CD8-positive, alpha-beta memory T cell (primary cell): ENCODE measurements around the gene PSMB8. TPM values are rescaled to one million over a fixed set of nuclear protein-coding genes. Genes with fewer than 3 reads are reported as not detected.
A peak's percentile ranks its signal among the peaks of the same experiment; 100 is the strongest.

Experiments used
- CTCF ChIA-PET: fragments of 350-600 bp; sonication (Branson Sonifier 250); formaldehyde crosslinking; loops from one replicate; lab custom pipeline; 2021; ENCODE audit warnings: antibody characterized with exemption; lab: Charles Lee
- POLR2A ChIA-PET: fragments of 350-600 bp; sonication (Branson Sonifier 250); formaldehyde crosslinking; loops from one replicate; lab custom pipeline; 2021; ENCODE audit warnings: antibody characterized with exemption; lab: Charles Lee
- DNase-seq, 5 donors: peaks; one replicate each; pipeline versions ENCODE4 v3.0.0 to v3.0.0-alpha.2; 2020 to 2022; ENCODE audit warnings: mixed read lengths in 1 of 5
- H3K27ac ChIP-seq: one replicate; pipeline ENCODE4 v1.7.0; 2013; ENCODE audit warnings: low read depth, mild to moderate bottlenecking, low read length, moderate library complexity
- H3K27me3 ChIP-seq: 2 replicates; pipeline ENCODE4 v1.7.0; 2013; ENCODE audit warnings: low read length, mild to moderate bottlenecking; ENCODE audit not compliant: insufficient read depth, poor library complexity, severe bottlenecking
- H3K36me3 ChIP-seq: 2 replicates; pipeline ENCODE4 v1.7.0; 2013; ENCODE audit warnings: mild to moderate bottlenecking, low read length, moderate library complexity; ENCODE audit not compliant: insufficient read depth
- H3K4me1 ChIP-seq: 2 replicates; pipeline ENCODE4 v1.7.0; 2013; ENCODE audit warnings: mild to moderate bottlenecking, low read length, moderate library complexity; ENCODE audit not compliant: insufficient read depth
- H3K4me3 ChIP-seq: 2 replicates; pipeline ENCODE4 v1.7.0; 2013; ENCODE audit warnings: mild to moderate bottlenecking, low read length
- H3K9me3 ChIP-seq: 2 replicates; pipeline ENCODE4 v1.7.0; 2013; ENCODE audit warnings: mild to moderate bottlenecking, low read length
- H3K27ac Mint-ChIP-seq, 8 donors: one replicate each; pipeline ENCODE4 v1.8.0; 2020 to 2021; ENCODE audit warnings: mixed read lengths in 8 of 8, mild to moderate bottlenecking in 6 of 8, inconsistent platforms in 3 of 8, moderate library complexity in 3 of 8
- H3K27me3 Mint-ChIP-seq, 2 donors: one replicate each; pipeline ENCODE4 v1.8.0; 2020 to 2021; ENCODE audit warnings: mixed read lengths in 2 of 2, mild to moderate bottlenecking in 1 of 2, moderate library complexity in 1 of 2
- H3K36me3 Mint-ChIP-seq, 3 donors: one replicate each; pipeline ENCODE4 v1.8.0; 2020 to 2021; ENCODE audit warnings: mixed read lengths in 3 of 3, inconsistent platforms in 1 of 3, mild to moderate bottlenecking in 1 of 3
- H3K4me1 Mint-ChIP-seq, 3 donors: one replicate each; pipeline ENCODE4 v1.8.0; 2020 to 2021; ENCODE audit warnings: mixed read lengths in 3 of 3, inconsistent platforms in 1 of 3, mild to moderate bottlenecking in 1 of 3
- H3K4me3 Mint-ChIP-seq, 7 donors: one replicate each; pipeline ENCODE4 v1.8.0; 2020 to 2021; ENCODE audit warnings: mixed read lengths in 7 of 7, mild to moderate bottlenecking in 6 of 7, moderate library complexity in 4 of 7, inconsistent platforms in 2 of 7
- H3K9me3 Mint-ChIP-seq, 5 donors: one replicate each; pipeline ENCODE4 v1.8.0; 2020 to 2022; ENCODE audit warnings: mixed read lengths in 5 of 5, mild to moderate bottlenecking in 3 of 5, moderate library complexity in 2 of 5, inconsistent platforms in 1 of 5
- polyA plus RNA-seq: library from polyadenylated mRNA; unstranded; fragments of 300-500 nt; fragmentation: Illumina TruSeq; gene quantifications from one replicate; pipeline ENCODE4 v1.2.3, GENCODE V29; 2021
- total RNA-seq, 2 experiments: library from RNA; stranded (reverse); gene quantifications; one replicate each; pipeline ENCODE4 v1.2.3, GENCODE V29; 2021

PSMB8 gene
- total and polyA plus RNA-seq, 3 experiments from 2014 or later = 311 to 422 (median 326) TPM

- no peak for DNase-seq
- Mint-ChIP-seq H3K4me3 (peak overlapping the region in 2 of 7 donors; percentile 51 to 57), H3K36me3 (peaks cover 0 to 17% (median 5%) of the 10 kb centered on the region in 3 donors), H3K9me3 (peaks cover 0 to 4% (median 2%) of the 10 kb centered on the region in 5 donors), H3K27ac (peak overlapping the region in 7 of 8 donors; percentile 7 to 92 (median 83)), H3K27me3 (peaks cover 4% of the 10 kb centered on the region in 2 donors), H3K4me1 (peaks cover 24 to 35% (median 31%) of the 10 kb centered on the region in 3 donors)
- Histone ChIP-seq H3K27me3 (no peaks in the 10 kb centered on the region), H3K4me3 (no peak overlapping the region), H3K4me1 (peaks cover 23% of the 10 kb centered on the region), H3K27ac (no peak overlapping the region), H3K36me3 (no peaks in the 10 kb centered on the region), H3K9me3 (no peaks in the 10 kb centered on the region)
- ChIA-PET POLR2A (interaction anchor here (0.6 to 3.2 kb wide), 10 partner anchors 10 to 200 kb away, joined by 3 to 56 read pairs (median 6); partner anchors contain the start of genes PSMB8, PSMB9, TAP1 and TAP2), CTCF (interaction anchor here (0.7 to 7.9 kb wide), 31 partner anchors 9 to 455 kb away, joined by 3 to 190 read pairs (median 5); partner anchors contain the start of genes BRD2, HLA-DMA, PSMB8 and PSMB9)
Measured at GRCh38 chr6:32867554-32868256, 23.9 kb upstream of the PSMB8 start.

DNA sequence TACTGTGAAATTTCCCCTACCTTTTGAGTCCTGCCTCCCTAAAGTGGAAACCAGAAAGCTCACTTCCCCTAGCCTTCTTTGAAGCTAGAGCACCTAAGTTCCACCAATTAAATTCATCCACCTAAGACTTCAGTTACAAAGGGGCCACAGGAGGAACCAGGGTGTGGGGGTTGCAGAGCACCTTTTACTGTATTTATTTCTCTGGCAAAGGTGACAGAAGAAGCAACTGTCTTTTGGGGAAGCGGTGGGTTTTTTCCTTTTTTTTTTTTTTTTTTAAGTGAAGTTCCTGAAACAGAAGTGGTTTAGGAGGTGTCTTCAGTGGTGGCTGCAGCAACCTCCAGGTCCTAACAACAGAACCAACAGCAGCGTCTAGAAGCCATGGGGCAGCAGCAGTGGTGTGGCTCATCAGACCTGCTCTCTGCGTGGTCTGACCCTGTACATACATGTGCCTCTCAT, 23.2 kb upstream of the PSMB8 start:
- Histone ChIP-seq H3K27ac (no peak overlapping the region), H3K9me3 (no peaks in the 10 kb centered on the region), H3K36me3 (no peaks in the 10 kb centered on the region), H3K4me1 (peaks cover 23% of the 10 kb centered on the region), H3K27me3 (no peaks in the 10 kb centered on the region), H3K4me3 (no peak overlapping the region)
- Mint-ChIP-seq H3K4me1 (peaks cover 24 to 36% (median 31%) of the 10 kb centered on the region in 3 donors), H3K27me3 (peaks cover 0 to 2% of the 10 kb centered on the region in 2 donors), H3K36me3 (peaks cover 0 to 19% (median 2%) of the 10 kb centered on the region in 3 donors), H3K9me3 (peaks cover 0 to 2% (median 0%) of the 10 kb centered on the region in 5 donors), H3K4me3 (peak overlapping the region in 5 of 7 donors; percentile 26 to 60 (median 51)), H3K27ac (peak overlapping the region in 7 of 8 donors; percentile 55 to 92 (median 83))
- CTCF ChIA-PET = interaction anchor here (1.3 to 7.9 kb wide), 11 partner anchors 11 to 167 kb away, joined by 3 to 190 read pairs (median 10); partner anchors contain the start of genes PSMB8, PSMB9, TAP1 and TAP2
- POLR2A ChIA-PET = interaction anchor here (0.6 to 3.2 kb wide), 5 partner anchors 10 to 199 kb away, joined by 3 to 56 read pairs (median 10); partner anchors contain the start of genes PSMB8, PSMB9, TAP1 and TAP2
- DNase-seq = peak in 1 of 5 donors; percentile 55

- H3K4me1 Mint-ChIP-seq = peaks cover 28 to 40% (median 32%) of the 10 kb centered on the region in 3 donors
- H3K9me3 Mint-ChIP-seq = no peaks in the 10 kb centered on the region
- H3K27me3 Mint-ChIP-seq = no peaks in the 10 kb centered on the region
- no peak overlapping the region for H3K4me3 Mint-ChIP-seq
- Histone ChIP-seq H3K27me3 (no peaks in the 10 kb centered on the region), H3K27ac (no peak overlapping the region), H3K4me1 (peaks cover 23% of the 10 kb centered on the region), H3K36me3 (no peaks in the 10 kb centered on the region), H3K9me3 (no peaks in the 10 kb centered on the region), H3K4me3 (no peak overlapping the region)
- ChIA-PET CTCF (interaction anchor here (4.5 to 7.9 kb wide), 2 partner anchors 9 to 24 kb away, joined by 95 to 190 read pairs; partner anchors contain the start of genes PSMB8, PSMB9, TAP1 and TAP2), POLR2A (interaction anchor here (3.2 kb wide), 1 partner anchor 27 kb away, joined by 56 read pairs; the partner anchor contains the start of gene TAP2)
- no peak for DNase-seq
- H3K27ac Mint-ChIP-seq = peak overlapping the region; percentile 7 to 92 (median 84)
- H3K36me3 Mint-ChIP-seq = peaks cover 0 to 28% (median 3%) of the 10 kb centered on the region in 3 donors
Measured at GRCh38 chr6:32865724-32866443, 22.0 kb upstream of the PSMB8 start.

GRCh38 chr6:32862725-32863124, 18.9 kb upstream of the PSMB8 start:
- Mint-ChIP-seq H3K27ac (peak overlapping the region in 3 of 8 donors; percentile 20 to 81 (median 37)), H3K9me3 (no peaks in the 10 kb centered on the region), H3K4me1 (peaks cover 44 to 59% (median 50%) of the 10 kb centered on the region in 3 donors), H3K4me3 (no peak overlapping the region), H3K36me3 (peaks cover 0 to 57% (median 18%) of the 10 kb centered on the region in 3 donors), H3K27me3 (no peaks in the 10 kb centered on the region)
- CTCF ChIA-PET = interaction anchor here (2.4 to 2.6 kb wide), 2 partner anchors 9 to 24 kb away, joined by 12 to 18 read pairs; partner anchors contain the start of genes PSMB9, TAP1 and TAP2
- POLR2A ChIA-PET = interaction anchor here (0.8 kb wide), 1 partner anchor 12 kb away, joined by 5 read pairs; no protein-coding TSS in a partner anchor
- Histone ChIP-seq H3K27ac (no peak overlapping the region), H3K9me3 (no peaks in the 10 kb centered on the region), H3K4me1 (peaks cover 25% of the 10 kb centered on the region), H3K36me3 (peaks cover 27% of the 10 kb centered on the region), H3K27me3 (no peaks in the 10 kb centered on the region), H3K4me3 (no peak overlapping the region)
- DNase-seq = no peak

DNA sequence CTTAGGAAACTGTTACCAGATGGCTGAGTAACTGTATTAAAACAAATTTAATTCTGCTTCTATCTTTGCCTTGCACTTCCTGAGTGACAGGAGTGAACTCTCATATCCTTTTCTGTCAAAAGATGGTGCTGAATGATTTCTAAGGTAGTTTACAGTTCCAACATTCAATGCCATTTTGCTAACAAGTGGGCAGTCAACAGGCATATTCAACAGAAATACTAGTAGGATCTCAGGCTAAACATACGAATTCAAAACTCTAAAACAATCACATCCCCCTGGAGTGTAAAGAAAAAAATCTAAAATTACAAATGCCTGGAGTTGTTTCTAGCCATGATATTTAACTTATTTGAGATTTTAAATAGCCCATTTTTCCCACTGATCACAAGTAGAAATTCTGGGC, 16.8 kb upstream of the PSMB8 start:
- H3K4me3 ChIP-seq = no peak overlapping the region
- ChIA-PET CTCF (interaction anchor here (1.4 kb wide), 1 partner anchor 22 kb away, joined by 5 read pairs; the partner anchor contains the start of gene TAP2), POLR2A (no interaction called here)
- H3K27me3 ChIP-seq = no peaks in the 10 kb centered on the region
- peaks cover 47 to 60% (median 50%) of the 10 kb centered on the region in 3 donors for H3K4me1 Mint-ChIP-seq
- H3K27ac Mint-ChIP-seq = peak overlapping the region; percentile 7 to 72 (median 27)
- H3K9me3 ChIP-seq = no peaks in the 10 kb centered on the region
- no peak overlapping the region for H3K27ac ChIP-seq
- peaks cover 28% of the 10 kb centered on the region for H3K4me1 ChIP-seq
- H3K36me3 ChIP-seq = peaks cover 47% of the 10 kb centered on the region
- no peak overlapping the region for H3K4me3 Mint-ChIP-seq
- peaks cover 0 to 76% (median 31%) of the 10 kb centered on the region in 3 donors for H3K36me3 Mint-ChIP-seq
- H3K27me3 Mint-ChIP-seq = no peaks in the 10 kb centered on the region
- DNase-seq = no peak
- no peaks in the 10 kb centered on the region for H3K9me3 Mint-ChIP-seq

DNA sequence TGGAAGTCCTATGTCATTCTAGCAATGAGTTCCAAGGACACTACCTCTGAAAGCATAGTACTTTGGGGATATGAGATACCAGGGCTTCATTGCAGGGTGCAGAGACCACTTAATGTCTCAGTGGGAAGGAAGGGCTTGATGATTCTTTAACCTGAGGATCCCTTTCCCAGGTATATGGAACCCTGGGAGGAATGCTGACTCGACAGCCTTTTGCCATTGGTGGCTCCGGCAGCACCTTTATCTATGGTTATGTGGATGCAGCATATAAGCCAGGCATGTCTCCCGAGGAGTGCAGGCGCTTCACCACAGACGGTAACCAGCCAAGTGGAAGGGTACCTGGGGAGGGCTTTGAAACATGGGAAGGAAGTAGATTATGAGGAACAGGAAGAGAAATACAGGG, 14.3 kb upstream of the PSMB8 start:
- no peak overlapping the region for H3K4me3 ChIP-seq
- no peak overlapping the region for H3K27ac ChIP-seq
- peak overlapping the region; percentile 2 to 92 (median 76) for H3K27ac Mint-ChIP-seq
- H3K36me3 Mint-ChIP-seq = peaks cover 0 to 84% (median 34%) of the 10 kb centered on the region in 3 donors
- no peaks in the 10 kb centered on the region for H3K27me3 Mint-ChIP-seq
- H3K9me3 Mint-ChIP-seq = no peaks in the 10 kb centered on the region
- peaks cover 35% of the 10 kb centered on the region for H3K4me1 ChIP-seq
- H3K9me3 ChIP-seq = no peaks in the 10 kb centered on the region
- peak overlapping the region in 3 of 7 donors; percentile 8 to 44 (median 20) for H3K4me3 Mint-ChIP-seq
- no peak for DNase-seq
- peaks cover 47% of the 10 kb centered on the region for H3K36me3 ChIP-seq
- H3K27me3 ChIP-seq = no peaks in the 10 kb centered on the region
- ChIA-PET POLR2A (interaction anchor here (2.5 to 5.5 kb wide), 2 partner anchors 10 to 115 kb away, joined by 7 to 79 read pairs; no protein-coding TSS in a partner anchor), CTCF (interaction anchor here (1.1 to 7.9 kb wide), 6 partner anchors 10 to 126 kb away, joined by 3 to 295 read pairs (median 8); partner anchors contain the start of gene TAP2)
- H3K4me1 Mint-ChIP-seq = peaks cover 52 to 63% (median 62%) of the 10 kb centered on the region in 3 donors
